ENCODE measurements around the gene PDE4B.

DNA sequence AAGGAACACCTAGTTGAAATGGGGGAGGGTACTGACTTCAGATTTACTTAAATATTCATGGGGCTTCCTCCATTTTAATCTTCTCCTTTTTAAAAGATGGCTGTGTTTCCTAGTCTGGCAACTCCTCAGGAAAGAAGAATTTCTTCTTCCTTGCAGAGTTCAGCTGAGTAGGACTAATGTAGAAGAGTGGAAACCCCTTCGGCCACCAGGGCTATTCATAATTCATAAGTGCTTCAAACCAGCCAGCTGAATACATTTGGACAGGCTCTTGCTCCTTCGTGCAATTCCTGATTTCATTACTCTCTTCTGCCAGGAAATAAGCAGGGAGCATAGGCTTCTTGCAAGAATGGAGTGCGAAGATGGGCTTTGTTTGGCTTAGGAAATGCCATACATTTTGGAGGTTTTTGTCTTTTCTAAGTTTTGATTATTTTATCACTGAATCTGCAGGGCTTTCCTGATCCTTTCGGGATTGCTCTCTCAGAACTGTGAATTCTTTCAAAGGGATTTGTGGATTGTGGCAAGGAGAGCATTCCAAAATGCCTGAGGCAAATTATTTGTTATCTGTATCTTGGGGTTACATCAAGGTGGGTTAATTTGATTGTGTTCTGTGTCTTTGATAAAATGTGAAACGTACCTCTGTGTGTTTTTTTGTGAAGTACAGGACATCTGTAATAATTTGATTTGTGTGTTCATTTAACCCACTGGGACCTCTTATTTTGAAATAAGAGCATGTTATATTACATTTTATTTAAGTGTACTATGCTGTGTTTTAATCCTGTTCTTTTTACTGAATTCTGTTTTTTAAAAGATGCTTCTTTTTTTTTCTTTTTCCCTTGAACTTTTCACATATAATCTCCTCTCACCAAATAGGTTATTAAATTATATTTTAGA, 561.9 kb downstream of the PDE4B start:
- no peak for TF ChIP-seq POLR2A (IDR thresholded peaks at IDR 0.05)
- TF ChIP-seq, protein P1, sequence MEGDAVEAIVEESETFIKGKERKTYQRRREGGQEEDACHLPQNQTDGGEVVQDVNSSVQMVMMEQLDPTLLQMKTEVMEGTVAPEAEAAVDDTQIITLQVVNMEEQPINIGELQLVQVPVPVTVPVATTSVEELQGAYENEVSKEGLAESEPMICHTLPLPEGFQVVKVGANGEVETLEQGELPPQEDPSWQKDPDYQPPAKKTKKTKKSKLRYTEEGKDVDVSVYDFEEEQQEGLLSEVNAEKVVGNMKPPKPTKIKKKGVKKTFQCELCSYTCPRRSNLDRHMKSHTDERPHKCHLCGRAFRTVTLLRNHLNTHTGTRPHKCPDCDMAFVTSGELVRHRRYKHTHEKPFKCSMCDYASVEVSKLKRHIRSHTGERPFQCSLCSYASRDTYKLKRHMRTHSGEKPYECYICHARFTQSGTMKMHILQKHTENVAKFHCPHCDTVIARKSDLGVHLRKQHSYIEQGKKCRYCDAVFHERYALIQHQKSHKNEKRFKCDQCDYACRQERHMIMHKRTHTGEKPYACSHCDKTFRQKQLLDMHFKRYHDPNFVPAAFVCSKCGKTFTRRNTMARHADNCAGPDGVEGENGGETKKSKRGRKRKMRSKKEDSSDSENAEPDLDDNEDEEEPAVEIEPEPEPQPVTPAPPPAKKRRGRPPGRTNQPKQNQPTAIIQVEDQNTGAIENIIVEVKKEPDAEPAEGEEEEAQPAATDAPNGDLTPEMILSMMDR (IDR thresholded peaks at IDR 0.05), result no peak

All from lower leg skin (tissue), 3 donors.